ENCODE data around the gene ACAN.

Gene ACAN

DNA sequence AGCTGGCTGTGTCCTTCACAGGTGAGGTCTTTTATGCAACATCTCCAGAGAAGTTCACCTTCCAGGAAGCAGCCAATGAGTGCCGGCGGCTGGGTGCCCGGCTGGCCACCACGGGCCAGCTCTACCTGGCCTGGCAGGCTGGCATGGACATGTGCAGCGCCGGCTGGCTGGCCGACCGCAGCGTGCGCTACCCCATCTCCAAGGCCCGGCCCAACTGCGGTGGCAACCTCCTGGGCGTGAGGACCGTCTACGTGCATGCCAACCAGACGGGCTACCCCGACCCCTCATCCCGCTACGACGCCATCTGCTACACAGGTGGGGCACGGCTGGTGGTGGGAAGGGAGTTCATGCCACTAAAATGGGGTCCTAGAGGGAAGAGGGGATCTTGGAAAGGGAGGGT lies 40.1 kb downstream of the ACAN start:
- no peak for DNase-seq (ENCODE audit: low spot score)

DNA sequence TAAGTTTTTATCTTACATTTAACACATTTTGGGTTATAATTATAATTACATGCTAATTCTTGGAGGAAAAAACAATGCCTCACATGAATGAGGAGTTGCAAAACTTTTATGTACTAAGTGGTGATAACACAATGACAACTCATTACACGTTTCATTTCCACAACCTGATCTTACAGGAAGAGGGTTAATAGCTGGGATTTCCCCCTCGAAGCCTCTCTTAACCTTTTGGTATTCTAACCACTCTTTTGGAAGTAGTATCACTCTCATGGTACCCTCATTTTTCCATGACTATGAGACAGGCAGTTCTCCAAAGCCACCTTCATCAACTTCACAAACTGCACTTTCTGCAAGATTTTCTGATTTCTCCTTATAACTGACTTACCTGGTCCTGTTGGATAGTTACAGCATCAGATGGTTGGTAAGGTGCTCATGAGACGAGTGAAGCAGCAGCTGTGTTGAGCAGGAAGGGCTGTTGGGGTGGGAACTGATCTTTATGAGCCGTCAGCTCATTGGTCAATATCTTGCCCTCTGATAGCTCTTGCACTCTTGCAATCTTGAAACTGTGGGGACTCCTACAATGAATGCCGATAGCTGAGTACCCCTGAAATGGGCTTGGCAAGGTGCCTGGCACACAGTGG lies 41.6 kb downstream of the ACAN start:
- DNase-seq (ENCODE audit: low spot score), result no peak

- no peak for DNase-seq (ENCODE audit: low spot score)
Observed at GRCh38 chr15:88845616-88846015, 42.4 kb downstream of the ACAN start.

- no peak for DNase-seq (ENCODE audit: low spot score)
Observed at GRCh38 chr15:88847144-88847543, 43.9 kb downstream of the ACAN start.

- DNase-seq (ENCODE audit: low spot score), result no peak
Observed at GRCh38 chr15:88848203-88848602, 45.0 kb downstream of the ACAN start.

DNA sequence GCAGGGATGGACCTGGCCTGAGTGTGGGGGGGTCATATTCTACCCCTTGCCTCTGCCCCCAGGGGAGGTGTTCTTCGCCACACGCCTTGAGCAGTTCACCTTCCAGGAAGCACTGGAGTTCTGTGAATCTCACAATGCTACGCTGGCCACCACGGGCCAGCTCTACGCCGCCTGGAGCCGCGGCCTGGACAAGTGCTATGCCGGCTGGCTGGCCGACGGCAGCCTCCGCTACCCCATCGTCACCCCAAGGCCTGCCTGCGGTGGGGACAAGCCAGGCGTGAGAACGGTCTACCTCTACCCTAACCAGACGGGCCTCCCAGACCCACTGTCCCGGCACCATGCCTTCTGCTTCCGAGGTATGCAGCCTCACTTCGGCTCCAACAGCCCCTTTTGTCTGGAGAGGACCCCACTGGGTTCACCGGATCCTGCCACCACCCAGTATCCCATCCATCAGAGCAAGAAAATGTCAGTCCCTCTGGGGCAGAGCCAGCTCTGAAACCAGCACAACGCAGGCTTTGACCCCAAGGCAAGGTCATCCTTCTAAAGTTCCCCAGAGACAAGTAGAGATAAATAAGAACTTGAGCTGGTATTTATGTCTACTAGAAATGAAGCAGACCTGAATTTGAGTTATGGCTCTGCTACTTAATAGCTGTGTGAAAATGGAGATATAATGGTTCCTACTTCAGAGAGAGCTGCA lies 46.3 kb downstream of the ACAN start:
- no peak for DNase-seq (ENCODE audit: low spot score)

GRCh38 chr15:88852476-88852875 lies 49.2 kb downstream of the ACAN start:
- DNase-seq (ENCODE audit: low spot score), result no peak

- no peak for DNase-seq (ENCODE audit: low spot score)
Observed at GRCh38 chr15:88858934-88859333, 55.7 kb downstream of the ACAN start.

DNA sequence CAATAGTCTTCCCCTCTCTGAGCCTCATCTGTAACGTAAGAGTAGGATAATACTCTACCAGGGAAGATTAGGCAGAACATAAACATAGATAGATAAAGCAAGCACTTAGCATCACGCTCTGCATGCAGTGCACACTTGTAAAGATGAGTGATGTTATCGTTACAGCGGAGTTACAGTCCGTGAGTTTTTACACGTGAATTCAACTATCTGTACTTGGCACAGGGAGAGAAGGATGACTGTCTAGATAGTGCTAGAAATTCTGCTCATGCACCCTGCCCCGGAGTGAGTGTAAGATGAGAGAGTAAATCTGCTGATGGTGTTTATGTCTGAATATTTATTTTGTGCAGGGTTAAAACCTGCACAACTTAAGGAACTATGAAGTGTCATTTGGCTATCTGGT lies 56.3 kb downstream of the ACAN start:
- no peak for DNase-seq (ENCODE audit: low spot score)

GRCh38 chr15:88860212-88860611 lies 57.0 kb downstream of the ACAN start:
- no peak for DNase-seq (ENCODE audit: low spot score)

DNA sequence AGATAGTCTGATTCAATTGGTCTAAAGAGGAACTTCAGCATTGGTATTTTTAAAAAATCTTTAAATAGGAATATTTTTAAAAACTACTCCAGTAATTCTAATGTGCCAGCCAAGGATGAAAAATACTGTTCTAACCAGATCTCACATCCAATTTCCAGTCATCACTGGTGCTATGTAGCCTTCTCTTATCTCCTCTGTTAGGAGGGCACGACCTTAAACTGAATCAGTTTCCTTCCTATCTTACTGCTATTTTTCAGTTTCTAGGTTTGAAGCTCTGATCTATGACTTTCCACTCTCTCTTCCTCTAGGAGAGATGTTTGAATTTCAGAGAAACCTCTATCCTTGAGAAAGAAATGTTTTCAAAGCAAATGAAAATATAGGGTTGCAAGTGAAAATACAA lies 60.2 kb downstream of the ACAN start:
- DNase-seq (ENCODE audit: low spot score), result no peak

- no peak for DNase-seq (ENCODE audit: low spot score)
Observed at GRCh38 chr15:88864861-88865497, 61.7 kb downstream of the ACAN start.

GRCh38 chr15:88865498-88866099 lies 62.4 kb downstream of the ACAN start:
- no peak for DNase-seq (ENCODE audit: low spot score)

GRCh38 chr15:88866295-88866881 lies 63.2 kb downstream of the ACAN start:
- no peak for DNase-seq (ENCODE audit: low spot score)

- DNase-seq (ENCODE audit: low spot score), result no peak
Observed at GRCh38 chr15:88871313-88871712, 68.1 kb downstream of the ACAN start.

DNA sequence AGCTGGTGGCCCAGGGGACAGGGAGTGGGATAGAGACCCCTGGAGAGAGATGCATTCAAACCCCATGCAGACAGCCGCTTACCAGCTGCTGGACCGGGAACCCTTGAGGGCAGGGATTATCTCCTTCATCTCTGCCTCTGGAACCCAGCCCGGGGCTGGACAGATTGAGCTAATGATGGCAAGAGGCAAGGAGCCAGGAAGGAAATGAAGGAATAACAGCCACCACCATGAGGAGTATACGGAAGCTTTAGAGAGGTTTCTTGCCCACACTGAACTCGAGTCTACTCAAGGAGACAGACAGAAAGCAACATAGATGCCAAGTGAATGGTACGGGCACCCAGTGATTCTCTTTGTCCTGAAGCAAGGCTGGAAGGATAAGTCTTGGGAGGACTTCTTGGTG lies 68.9 kb downstream of the ACAN start:
- DNase-seq (ENCODE audit: low spot score), result no peak

GRCh38 chr15:88872706-88873105 lies 69.5 kb downstream of the ACAN start:
- no peak for DNase-seq (ENCODE audit: low spot score)

DNA sequence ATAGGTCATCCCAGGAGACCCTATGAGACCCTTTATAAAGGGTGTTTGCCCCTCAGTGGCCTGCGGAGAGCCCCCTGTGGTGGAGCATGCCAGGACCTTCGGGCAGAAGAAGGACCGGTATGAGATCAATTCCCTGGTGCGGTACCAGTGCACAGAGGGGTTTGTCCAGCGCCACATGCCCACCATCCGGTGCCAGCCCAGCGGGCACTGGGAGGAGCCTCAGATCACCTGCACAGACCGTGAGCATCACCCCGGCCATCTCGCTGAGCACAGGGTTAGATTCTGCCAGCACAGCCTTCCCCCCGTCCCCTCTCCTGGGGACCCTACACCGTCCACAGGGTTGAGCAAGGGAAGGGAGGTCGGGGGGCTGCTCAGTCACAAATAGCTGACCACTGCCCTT lies 70.5 kb downstream of the ACAN start:
- DNase-seq (ENCODE audit: low spot score), result no peak

DNA sequence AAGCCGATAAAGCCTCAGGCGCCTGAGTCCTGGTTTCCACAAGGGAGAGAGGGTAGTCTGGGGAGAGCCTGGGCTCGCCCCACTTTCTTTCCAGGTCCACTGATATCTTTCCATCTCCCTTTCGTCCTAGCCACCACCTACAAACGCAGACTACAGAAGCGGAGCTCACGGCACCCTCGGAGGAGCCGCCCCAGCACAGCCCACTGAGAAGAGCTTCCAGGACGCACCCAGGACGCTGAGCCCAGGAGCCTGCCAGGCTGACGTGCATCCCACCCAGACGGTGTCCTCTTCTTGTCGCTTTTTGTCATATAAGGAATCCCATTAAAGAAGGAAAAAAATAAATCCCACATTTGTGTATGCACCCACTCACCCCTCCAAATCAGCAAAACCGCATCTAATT lies 71.0 kb downstream of the ACAN start:
- DNase-seq (ENCODE audit: low spot score), result no peak

- DNase-seq (ENCODE audit: low spot score), result no peak
Observed at GRCh38 chr15:88874684-88875083, 71.4 kb downstream of the ACAN start.

DNA sequence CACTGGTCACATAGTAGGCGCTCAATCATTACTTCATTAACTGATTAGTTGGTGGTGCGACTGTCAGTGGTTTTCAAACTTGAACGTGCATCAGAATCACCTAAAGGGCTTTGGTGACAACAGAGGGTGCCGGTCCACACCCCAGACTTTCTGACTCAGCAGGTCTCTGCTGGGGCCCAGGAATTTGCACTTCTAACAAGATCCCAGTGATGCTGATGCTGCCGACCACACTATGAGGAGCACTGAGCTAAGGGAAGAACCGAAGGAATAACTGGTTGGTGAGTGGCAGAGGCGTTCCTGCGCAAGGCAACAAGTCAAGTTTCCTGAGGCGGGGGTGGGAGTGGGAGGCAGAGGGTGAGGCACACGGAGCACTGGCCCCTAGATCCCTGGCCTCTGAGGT lies 73.3 kb downstream of the ACAN start:
- DNase-seq (ENCODE audit: low spot score), result no peak

GRCh38 chr15:88877415-88877814 lies 74.2 kb downstream of the ACAN start:
- DNase-seq (ENCODE audit: low spot score), result no peak

GRCh38 chr15:88877906-88878305 lies 74.7 kb downstream of the ACAN start:
- no peak for DNase-seq (ENCODE audit: low spot score)

Measured in HuH-7.5 (cell line).